ENCODE data around the gene KRT16.

Gene KRT16

GRCh38 chr17:41652461-41652970 is 39.9 kb upstream of the KRT16 start:
- TF ChIP-seq CTCF (IDR thresholded peaks at IDR 0.05; ENCODE audit: borderline replicate concordance, control extremely low read depth, extremely low read depth, insufficient read depth, missing control alignments): no peak
- no peak for DNase-seq (ENCODE audit: low spot score)
- in situ Hi-C loops (cut with MboI; ENCODE audit: low sequenced_read_pairs, unreplicated experiment): loop anchor here (25.0 kb wide), 1 partner anchor 740 kb away; no protein-coding TSS in a partner anchor

GRCh38 chr17:41651625-41652460 is 39.3 kb upstream of the KRT16 start:
- DNase-seq (ENCODE audit: low spot score): no peak
- no peak for TF ChIP-seq CTCF (IDR thresholded peaks at IDR 0.05; ENCODE audit: borderline replicate concordance, control extremely low read depth, extremely low read depth, insufficient read depth, missing control alignments)
- in situ Hi-C loops (cut with MboI; ENCODE audit: low sequenced_read_pairs, unreplicated experiment): loop anchor here (25.0 kb wide), 1 partner anchor 740 kb away; no protein-coding TSS in a partner anchor

- TF ChIP-seq CTCF (IDR thresholded peaks at IDR 0.05; ENCODE audit: borderline replicate concordance, control extremely low read depth, extremely low read depth, insufficient read depth, missing control alignments): no peak
- no peak for DNase-seq (ENCODE audit: low spot score)
- in situ Hi-C loops (cut with MboI; ENCODE audit: low sequenced_read_pairs, unreplicated experiment): loop anchor here (25.0 kb wide), 1 partner anchor 739 kb away; no protein-coding TSS in a partner anchor
Measured at GRCh38 chr17:41650794-41651624, 38.4 kb upstream of the KRT16 start.

- TF ChIP-seq CTCF (IDR thresholded peaks at IDR 0.05; ENCODE audit: borderline replicate concordance, control extremely low read depth, extremely low read depth, insufficient read depth, missing control alignments): no peak
- in situ Hi-C loops (cut with MboI; ENCODE audit: low sequenced_read_pairs, unreplicated experiment): loop anchor here (25.0 kb wide), 1 partner anchor 738 kb away; no protein-coding TSS in a partner anchor
- DNase-seq (ENCODE audit: low spot score): no peak
Measured at GRCh38 chr17:41649923-41650519, 37.5 kb upstream of the KRT16 start.

GRCh38 chr17:41648411-41649195 is 36.0 kb upstream of the KRT16 start:
- TF ChIP-seq CTCF (IDR thresholded peaks at IDR 0.05; ENCODE audit: borderline replicate concordance, control extremely low read depth, extremely low read depth, insufficient read depth, missing control alignments): peak; percentile 91
- peak; percentile 91 for DNase-seq (ENCODE audit: low spot score)
- in situ Hi-C loops (cut with MboI; ENCODE audit: low sequenced_read_pairs, unreplicated experiment): no loop called here

Measured in GM13976 (cell line).